ENCODE results near the gene FBXO39.

The FBXO39 gene

DNA sequence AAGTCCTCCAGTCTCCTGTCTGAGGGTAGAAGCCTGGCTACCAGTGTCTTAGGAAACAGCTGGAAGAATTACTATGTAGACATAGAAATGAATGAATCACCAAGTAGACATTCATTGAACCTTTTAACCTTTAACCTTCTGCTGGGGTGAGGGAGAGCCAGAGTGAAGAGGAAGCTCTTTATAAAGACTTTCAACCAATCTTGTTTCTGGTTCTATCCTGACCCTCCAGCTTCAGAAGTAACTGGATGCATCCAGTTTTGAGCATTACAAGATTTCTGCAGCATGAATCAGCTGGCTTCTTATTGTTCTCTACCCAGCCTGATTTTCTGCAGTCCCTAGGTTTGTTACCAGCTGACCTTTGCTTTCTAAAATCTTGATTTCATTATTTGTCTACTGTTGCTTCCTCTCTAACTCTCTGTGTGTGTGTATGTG, 47.0 kb downstream of the FBXO39 start:
- no peak overlapping the region for H3K27ac ChIP-seq (ENCODE audit: low read length)

DNA sequence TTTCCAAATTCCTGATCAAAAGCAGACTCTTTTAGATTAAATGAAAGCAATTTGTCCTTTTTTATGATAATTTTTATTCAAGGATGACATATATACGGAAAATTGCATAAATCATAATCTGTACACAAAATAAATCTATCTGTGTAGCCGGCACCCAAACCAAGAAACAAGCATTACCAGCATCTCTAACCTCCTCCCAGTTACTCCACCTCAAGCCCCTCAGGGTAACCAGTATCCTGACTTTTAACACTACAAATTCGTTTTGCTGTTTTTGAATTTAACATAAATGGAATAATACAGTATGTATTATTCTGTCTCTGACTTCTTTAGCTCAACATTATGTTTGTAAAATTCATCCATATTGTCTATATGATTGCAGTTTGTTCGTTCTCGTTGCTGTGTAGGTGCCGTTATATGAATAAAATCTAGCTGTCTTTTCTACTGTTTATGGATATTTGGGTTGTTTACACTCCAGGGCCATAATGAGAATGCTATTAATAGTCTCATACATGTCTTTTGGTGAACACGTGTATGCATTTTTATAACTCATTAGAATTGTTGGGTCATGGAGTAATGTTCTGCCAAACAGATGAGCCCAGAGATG, 54.5 kb downstream of the FBXO39 start:
- H3K4me3 ChIP-seq (ENCODE audit: low read depth in 1 of 2, low read length in 2 of 2): no peak overlapping the region
- H3K27me3 ChIP-seq (ENCODE audit: low read depth, low read length): peaks cover 24% of the 10 kb centered on the region
- H3K27ac ChIP-seq (ENCODE audit: low read length): no peak overlapping the region
- no peaks in the 10 kb centered on the region for H3K36me3 ChIP-seq (ENCODE audit: control insufficient read depth in 1 of 2, insufficient read depth in 2 of 2, low read length in 2 of 2)
- H3K9me3 ChIP-seq (ENCODE audit: control insufficient read depth in 1 of 2, low read length in 2 of 2): no peaks in the 10 kb centered on the region
- H3K4me1 ChIP-seq (ENCODE audit: control insufficient read depth in 1 of 2, insufficient read depth in 2 of 2, low read length in 2 of 2): peaks cover 0 to 11% of the 10 kb centered on the region in 2 donors

More for the DNA sequence above, 47.0 kb downstream of the FBXO39 start:
- Histone ChIP-seq H3K27me3 (ENCODE audit: low read depth, low read length) (no peaks in the 10 kb centered on the region), H3K4me3 (ENCODE audit: low read depth in 1 of 2, low read length in 2 of 2) (no peak overlapping the region), H3K4me1 (ENCODE audit: control insufficient read depth in 1 of 2, insufficient read depth in 2 of 2, low read length in 2 of 2) (no peaks in the 10 kb centered on the region), H3K36me3 (ENCODE audit: control insufficient read depth in 1 of 2, insufficient read depth in 2 of 2, low read length in 2 of 2) (no peaks in the 10 kb centered on the region), H3K9me3 (ENCODE audit: control insufficient read depth in 1 of 2, low read length in 2 of 2) (no peaks in the 10 kb centered on the region)

GRCh38 chr17:6831661-6832263, 55.7 kb downstream of the FBXO39 start, which contains the start of gene TEKT1:
Gene TEKT1 (minus strand): TSS chr17:6831729. CDS start chr17:6830376, 1,353 bp downstream.
- peak within 1 kb of the TSS; percentile 34 to 50 for H3K4me3 ChIP-seq (ENCODE audit: low read depth in 1 of 2, low read length in 2 of 2)
- no peaks in the 10 kb centered on the region for H3K9me3 ChIP-seq (ENCODE audit: control insufficient read depth in 1 of 2, low read length in 2 of 2)
- H3K27me3 ChIP-seq (ENCODE audit: low read depth, low read length): peaks cover 24% of the 10 kb centered on the region
- no peak within 1 kb of the TSS for H3K27ac ChIP-seq (ENCODE audit: low read length)
- no peaks in the 10 kb centered on the region for H3K36me3 ChIP-seq (ENCODE audit: control insufficient read depth in 1 of 2, insufficient read depth in 2 of 2, low read length in 2 of 2)
- peaks cover 0 to 11% of the 10 kb centered on the region in 2 donors for H3K4me1 ChIP-seq (ENCODE audit: control insufficient read depth in 1 of 2, insufficient read depth in 2 of 2, low read length in 2 of 2)

Data from muscle layer of duodenum (tissue), 2 donors.